NCI-H2081 treated with DMSO at 0.1 percent for 48 hours (cell line): ENCODE data around the gene TNFRSF1B.

Experiments
- DNase-seq: peaks from one replicate; lab custom pipeline; 2025; lab: John Stamatoyannopoulos, UW

Gene TNFRSF1B

DNA sequence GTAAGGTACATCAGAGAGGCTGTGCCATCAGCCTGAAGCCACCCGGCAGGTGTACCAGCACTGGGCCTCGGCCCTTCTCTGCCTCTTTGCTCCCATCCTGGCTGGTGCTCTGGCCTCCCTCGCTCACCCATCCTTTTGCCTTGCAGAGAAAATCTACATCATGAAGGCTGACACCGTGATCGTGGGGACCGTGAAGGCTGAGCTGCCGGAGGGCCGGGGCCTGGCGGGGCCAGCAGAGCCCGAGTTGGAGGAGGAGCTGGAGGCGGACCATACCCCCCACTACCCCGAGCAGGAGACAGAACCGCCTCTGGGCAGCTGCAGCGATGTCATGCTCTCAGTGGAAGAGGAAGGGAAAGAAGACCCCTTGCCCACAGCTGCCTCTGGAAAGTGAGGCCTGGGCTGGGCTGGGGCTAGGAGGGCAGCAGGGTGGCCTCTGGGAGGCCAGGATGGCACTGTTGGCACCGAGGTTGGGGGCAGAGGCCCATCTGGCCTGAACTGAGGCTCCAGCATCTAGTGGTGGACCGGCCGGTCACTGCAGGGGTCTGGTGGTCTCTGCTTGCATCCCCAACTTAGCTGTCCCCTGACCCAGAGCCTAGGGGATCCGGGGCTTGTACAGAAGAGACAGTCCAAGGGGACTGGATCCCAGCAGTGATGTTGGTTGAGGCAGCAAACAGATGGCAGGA is 24.5 kb upstream of the TNFRSF1B start:
- DNase-seq = no peak

DNA sequence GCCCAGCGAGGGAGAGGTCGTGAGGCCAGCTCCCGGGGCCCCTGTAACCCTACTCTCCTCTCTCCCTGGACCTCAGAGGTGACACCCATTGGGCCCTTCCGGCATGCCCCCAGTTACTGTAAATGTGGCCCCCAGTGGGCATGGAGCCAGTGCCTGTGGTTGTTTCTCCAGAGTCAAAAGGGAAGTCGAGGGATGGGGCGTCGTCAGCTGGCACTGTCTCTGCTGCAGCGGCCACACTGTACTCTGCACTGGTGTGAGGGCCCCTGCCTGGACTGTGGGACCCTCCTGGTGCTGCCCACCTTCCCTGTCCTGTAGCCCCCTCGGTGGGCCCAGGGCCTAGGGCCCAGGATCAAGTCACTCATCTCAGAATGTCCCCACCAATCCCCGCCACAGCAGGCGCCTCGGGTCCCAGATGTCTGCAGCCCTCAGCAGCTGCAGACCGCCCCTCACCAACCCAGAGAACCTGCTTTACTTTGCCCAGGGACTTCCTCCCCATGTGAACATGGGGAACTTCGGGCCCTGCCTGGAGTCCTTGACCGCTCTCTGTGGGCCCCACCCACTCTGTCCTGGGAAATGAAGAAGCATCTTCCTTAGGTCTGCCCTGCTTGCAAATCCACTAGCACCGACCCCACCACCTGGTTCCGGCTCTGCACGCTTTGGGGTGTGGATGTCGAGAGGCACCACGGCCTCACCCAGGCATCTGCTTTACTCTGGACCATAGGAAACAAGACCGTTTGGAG is 23.7 kb upstream of the TNFRSF1B start:
- DNase-seq = no peak

DNA sequence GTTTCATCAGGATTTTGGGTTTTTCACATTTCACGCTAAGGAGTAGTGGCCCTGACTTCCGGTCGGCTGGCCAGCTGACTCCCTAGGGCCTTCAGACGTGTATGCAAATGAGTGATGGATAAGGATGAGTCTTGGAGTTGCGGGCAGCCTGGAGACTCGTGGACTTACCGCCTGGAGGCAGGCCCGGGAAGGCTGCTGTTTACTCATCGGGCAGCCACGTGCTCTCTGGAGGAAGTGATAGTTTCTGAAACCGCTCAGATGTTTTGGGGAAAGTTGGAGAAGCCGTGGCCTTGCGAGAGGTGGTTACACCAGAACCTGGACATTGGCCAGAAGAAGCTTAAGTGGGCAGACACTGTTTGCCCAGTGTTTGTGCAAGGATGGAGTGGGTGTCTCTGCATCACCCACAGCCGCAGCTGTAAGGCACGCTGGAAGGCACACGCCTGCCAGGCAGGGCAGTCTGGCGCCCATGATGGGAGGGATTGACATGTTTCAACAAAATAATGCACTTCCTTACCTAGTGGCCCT is 23.1 kb upstream of the TNFRSF1B start:
- DNase-seq = no peak

DNA sequence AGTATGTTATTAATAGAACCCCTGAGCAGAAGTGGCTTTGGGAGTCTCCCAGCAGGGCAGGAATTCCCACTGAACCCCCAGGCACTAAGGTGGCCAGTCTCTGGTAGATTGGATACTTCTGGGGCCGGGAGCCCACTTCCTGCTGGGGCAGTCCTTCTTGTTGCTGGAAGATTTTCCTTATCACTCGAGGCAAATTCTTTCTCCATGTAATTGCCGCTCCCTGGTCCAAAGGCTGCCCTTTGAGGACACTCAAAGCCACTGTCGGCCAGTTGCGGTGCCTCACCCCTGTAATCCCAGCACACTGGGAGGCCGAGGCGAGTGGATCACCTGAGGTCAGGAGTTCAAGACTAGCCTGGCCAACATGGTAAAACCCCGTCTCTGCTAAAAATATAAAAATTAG is 22.6 kb upstream of the TNFRSF1B start:
- DNase-seq = no peak

DNA sequence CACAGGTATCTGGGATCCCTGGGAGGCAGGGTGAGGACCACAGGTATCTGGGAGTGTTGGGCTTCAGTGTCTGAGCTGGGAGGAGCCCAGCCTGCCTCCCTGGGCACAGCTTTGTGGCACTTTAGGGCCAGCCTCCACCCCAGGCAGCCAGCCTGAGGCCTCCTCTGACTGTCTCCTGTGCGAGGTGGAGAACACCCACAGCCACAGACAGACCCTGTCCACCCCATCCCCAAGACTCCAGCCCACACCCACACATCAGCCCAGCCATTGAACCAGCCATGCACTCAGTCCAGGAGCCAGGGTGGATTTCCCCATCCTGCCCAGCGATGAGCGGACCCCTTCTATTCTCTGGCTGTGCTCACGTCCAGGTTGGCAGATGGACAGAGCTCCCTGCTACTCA is 21.8 kb upstream of the TNFRSF1B start:
- DNase-seq = no peak

DNA sequence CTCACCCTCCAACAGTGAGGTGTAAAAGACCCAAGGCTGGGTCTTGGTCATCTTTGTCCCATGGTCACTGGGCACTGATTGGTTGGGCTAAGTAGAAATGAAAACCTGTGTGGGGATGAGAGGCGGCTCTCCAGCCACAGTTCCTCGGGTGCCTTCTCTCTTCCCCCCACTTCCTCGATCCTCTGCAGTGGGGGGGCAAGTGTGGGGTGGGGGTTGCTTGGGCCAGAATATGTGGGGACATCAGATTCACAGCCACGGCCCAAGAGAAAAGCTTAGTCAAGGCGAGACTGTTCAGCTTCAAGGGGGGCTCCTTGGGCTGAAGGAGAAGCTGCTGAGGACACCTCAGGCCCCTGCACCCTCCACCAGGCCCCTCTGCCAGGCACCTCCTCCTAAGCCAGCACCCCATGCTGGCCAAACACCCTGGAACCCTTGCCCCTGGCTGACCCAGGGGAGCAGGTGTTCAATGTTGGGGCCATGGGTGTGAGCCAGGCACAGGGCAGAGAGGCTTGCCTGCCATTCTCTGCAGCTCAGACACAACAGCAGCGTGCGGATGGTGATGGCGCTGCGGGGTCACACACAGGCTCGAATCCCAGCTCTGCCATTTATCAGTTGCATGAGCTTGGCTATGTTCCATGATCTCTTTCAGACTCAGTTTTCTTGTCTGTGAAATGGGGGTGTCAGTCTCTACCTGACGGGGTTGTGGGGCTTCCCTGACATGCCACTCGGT is 21.0 kb upstream of the TNFRSF1B start:
- no peak for DNase-seq

DNA sequence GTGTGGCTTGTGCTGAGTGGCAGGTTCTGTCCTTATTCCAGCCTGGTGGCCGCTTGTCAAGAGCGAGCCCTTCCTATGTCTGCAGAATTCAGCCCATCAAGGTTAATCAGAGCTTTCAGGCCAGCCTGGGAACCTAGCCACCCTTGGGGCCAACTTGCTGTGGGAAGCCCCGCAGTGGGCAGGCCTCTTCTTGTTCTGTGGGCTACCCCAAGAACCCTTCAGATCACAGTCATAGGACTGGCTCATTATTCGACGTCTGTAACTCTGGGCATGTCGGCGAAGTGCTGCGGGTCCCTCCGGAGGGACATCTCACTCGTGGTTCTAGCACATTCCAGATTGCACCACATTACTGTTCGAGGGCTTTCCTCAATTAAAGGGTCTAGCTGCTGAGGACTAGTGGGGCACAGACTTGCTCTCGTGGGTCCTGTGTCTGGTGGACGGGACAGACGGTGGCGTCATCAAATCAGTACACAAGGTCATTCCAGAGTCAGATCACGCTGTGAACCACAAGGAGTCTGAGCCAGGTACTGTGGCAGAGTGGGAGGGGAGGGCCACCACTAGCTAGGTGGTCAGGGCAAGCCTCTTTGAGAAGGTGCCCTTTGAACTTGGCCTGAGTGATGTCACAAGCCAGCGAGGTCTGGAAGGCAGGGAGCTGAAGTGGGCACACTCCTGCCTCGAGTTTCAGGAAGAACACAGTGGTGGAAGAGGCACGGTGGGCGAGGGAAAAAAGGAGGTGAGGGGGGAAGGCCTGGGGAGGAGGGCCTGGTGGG is 20.3 kb upstream of the TNFRSF1B start:
- no peak for DNase-seq

DNA sequence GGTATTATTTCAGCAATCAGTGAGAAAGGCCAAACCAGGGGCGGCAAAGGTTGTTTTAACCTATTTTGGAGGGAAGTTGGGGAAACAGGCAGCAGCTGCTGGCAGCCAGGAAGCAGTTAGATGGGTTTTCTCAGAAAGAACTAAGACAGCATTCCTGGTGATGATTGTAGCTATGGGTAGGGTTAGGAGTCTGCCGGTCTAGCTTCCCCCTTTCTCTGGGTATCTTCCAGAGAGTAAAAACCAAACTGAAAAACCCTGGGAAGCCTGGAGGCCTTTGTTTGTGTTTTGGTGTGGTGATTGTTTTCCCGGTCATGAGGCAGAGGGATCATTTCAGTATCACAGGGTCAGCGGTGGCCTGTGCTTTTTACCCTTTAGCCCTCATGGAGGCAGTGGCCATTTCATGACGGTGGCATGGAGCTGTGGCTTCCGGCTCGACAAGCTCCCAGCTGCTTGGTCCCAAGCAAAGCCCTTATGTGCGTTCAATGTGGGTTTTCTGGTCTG is 19.5 kb upstream of the TNFRSF1B start:
- DNase-seq = no peak

DNA sequence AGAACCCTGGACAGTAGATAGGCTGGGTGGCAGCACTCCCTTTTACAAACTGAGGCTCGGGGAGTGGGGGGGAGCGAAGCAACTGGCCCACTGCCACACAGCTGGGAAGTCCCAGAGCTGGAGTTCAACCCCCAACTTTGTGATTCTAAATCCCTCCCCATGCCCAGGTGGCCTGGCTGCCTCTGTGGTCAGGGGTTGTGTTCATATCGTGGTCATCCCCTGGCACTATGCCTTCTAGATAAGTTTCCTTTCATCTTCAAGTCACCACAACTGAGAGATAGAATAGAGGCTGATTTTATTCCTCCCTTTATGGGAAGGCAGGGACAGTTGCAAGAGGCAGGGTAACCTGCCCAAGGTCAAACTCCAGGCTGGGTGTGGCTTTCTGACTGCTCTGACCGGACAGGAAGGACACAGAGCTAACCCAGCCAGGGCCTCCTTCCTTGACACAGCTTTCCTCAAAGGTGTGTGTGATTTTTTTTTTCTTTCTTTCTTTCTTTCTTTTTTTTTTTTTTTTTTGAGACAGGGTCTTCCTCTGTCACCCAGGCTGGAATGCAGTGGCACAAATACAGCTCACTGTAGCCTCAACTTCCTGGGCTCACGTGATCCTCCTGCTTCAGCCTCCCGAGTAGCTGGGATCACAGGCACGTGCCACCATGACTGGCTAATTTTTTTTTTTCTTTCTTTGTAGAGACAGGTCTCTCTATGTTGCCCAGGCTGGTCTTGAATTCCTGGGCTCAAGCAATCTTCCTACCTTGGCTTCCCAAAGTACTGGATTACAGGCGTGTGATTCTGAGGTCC is 18.4 kb upstream of the TNFRSF1B start:
- DNase-seq = no peak

DNA sequence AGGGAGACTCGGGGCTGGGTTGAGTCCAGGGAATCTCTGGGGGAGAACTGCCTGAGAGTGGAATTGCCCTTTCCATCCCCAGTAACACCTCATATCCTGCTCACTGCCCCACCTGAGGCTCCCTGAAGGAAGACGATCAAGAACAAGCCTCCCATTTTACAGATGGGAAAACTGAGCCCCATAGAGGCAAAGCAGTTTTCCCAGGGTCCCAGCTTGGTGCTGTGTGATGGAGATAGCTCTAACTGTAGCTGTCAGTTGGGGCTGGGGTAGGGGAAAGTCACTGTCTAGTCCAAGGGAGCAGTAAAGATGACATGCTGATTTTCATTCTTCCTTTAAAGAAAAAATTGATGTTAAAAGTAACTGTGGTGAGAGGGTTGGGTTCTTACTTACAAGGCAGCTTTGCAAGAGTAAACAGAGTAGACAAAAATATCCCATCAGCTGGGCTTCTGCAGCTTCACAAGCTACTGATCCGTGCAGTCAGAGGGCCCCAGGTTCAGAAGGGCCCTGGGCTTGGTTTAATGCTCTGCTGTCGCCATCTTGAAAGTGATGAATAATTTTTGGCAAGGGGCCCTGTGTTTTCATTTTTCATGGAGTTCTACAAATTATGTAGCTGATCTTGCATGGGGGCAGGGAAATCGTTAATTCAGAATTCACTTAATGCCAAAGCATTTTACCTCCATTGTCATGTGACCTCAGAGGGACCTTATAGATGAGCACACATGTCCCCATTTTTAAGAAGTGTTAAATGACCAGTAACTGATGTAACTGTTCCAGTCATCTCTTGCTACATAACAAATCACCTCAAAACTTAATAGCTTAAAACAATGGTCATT is 17.6 kb upstream of the TNFRSF1B start:
- no peak for DNase-seq

DNA sequence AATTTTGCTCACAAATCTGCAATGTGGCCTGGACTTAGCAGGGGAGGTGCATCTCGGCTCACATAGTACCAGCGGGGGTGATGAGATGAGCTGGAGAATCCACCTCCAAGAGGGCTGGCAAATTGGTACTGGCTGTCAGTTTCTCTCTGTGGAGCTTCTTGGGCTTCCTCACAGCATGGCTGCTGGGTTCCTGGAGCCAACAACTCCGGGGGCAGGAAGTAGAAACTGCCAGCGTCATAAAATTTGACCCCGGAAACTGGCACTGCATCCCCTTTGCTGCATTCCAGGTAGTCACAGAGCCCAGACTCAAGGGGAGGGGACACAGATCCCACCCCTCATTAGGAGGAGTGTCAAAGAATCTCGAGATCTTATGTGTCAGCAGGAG is 17.0 kb upstream of the TNFRSF1B start:
- DNase-seq = no peak

DNA sequence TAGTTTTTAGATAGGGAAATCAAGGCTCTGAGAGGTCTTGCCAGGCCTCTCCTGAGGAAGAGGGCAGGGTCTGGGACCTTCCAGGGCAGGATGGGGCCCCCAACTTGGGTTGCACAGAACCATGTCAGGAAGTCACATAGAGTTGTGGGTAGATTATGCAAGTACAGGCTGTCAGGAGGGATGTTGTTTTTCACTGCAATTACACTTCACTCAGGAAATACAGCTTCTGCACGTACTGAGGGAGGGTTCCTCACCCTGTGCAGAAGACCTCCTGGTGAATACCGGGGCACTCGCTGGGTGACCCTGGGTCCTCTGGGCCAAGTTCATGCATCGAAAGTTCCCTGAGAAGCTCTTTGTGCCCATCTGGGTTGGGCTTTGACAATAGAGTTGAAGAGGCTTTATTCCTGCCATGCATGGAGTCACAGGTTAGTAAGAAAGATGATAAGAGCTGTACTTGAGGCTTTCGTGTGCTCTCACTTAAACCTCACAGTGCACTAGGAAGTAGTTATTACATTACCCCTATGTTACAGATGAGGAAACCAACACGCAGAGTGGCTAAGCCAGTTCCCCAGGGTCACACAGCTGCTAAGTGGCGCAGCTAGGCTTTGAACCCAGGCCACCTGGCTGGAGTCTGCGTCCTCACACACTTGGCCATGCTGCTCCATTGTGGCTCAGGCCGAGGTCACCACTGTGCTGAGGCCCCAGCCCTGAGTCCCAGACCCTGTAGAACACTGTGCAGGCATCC is 16.2 kb upstream of the TNFRSF1B start:
- DNase-seq = no peak

DNA sequence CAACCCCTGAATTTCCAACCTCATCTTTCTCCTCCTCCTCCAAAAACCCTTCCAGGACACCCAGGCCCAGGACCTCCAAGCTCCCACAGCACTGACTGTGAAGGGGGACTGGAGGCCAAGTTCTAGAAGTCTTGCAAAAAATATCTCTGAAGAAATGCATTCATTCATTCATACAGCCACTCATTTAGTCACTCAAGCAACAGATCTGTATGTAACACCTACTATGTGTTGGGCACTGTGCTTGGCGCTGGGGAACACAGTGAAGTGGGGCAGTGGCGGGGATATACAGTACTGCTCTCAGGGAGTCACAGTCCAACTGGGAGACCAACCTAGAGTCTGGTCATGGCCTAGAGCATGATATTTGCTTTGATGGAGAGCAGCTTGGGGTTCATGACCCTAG is 15.3 kb upstream of the TNFRSF1B start:
- DNase-seq = no peak

DNA sequence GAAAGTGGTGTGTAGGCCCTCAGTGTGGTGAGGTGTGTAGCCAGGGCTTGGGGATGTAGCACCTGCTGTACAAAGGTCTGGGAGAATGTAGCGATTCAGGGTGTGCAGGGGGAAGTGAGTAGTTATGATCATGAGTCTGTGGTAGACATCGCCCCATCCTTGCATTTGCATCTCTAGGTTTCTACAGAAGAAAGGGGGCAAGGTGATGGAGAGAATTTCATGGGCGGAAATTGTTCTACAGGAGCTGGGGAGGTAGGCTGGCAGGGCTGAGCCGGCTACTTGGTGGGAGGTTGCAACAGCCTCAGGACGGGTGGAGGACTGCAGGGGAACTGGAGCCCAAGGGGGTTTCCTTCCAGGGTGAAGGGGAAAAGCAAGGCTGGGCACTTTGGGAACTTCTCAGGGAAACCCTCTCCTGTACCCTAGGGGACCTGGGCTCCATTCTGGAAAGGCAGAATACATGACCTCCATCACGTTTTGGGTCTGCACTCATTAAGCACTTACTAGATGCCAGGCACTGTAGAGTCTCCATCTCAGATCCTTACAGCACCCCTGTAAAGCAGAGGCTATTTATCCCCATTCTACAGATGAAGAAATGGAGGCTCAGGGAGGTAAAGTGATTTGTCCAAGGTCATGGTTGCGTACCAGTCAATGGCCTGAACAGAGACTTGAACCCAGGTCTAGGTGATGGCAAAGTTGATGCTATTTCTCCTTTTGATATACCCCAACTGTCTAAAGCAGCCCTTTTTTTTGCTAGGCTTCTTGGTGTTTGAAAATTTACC is 14.5 kb upstream of the TNFRSF1B start:
- no peak for DNase-seq

DNA sequence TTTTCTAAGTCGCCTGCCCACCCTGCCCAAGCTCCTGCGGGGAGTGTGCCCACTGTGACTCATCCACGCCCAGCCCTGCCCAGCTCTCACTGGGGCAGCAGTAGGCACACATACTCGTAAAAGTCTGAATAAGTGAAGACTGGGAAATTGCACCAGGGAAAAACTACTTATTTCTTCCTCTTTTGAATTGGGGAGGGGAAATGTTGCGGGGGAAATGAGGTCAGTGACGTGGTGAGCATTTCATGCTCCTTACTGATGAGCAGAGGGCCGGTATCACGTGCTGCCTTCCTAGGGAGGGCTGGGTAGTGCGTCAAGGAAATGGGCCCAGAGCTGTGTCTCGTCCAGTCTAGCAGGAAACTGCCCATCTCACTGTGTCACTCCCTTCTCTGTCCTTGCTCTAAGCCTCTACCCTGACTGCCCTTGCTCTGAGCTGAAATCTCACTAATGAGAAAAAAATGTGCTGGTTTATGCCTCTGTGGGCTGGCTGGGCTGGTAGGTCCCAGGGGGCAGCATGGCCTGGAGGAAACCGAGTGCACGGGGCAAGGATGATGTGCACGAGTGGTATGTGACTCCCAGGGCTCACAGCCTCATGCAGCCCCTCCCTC is 13.5 kb upstream of the TNFRSF1B start:
- DNase-seq = no peak

DNA sequence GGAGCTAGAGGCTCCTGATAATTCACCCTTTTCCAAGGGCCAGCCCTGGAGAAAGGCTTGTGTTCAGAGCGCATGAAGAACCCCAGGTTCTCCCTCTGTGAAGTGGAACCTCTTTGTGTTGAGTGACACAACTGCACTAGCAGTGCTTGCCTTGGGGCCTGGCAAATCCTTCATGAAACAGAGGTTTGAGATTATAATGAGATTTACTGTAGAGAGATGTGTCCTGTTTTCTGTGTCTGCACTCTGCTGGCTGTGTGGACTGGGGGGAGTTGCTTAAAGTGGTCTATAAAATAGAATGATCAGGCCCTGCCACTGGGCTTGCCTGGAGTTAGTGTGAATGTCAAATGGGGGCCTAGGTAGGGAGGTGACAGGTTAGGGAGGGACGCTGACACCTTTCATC is 11.5 kb upstream of the TNFRSF1B start:
- DNase-seq = no peak

DNA sequence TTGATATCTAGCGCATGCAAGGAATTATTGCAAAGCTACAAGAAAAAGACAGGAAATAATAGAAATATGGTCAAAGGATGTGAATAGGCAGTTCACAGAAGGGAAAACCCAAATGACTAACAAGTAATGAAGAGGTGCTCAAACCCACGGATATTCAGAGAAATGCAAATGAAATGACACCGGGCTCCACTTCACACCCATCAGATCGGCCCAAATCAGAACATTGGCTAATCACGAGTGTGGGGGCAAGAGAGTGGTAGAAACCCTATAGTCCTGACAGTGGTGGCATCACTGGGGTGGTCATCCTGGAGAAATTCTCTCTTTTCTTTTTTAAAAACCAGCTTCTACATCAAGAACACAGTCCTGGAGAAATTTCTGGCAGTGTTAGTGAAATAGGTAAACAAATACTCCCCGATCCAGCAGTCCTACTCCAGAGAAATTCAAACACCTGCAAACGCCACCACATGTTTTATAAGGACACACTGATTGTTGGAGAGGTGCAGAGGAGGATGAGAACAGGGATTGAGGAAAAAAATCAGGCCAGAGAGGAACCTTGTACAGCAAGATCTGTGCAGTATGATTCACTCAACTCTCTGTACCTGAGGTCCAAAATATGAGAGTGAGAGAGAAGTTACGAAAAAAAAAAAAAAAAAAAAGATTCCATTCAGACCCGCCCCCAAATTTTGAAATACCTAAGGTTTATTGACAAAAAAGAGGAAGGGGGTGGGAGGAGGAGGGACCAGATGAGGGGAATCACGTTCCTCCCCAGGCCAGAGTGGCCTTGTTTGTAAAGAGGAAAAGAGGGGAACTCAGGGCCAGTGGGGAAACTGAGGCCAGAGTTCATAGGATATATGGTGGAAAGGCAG is 9.2 kb upstream of the TNFRSF1B start:
- DNase-seq = no peak
